ENCODE results near the gene THOC1.

Gene THOC1

DNA sequence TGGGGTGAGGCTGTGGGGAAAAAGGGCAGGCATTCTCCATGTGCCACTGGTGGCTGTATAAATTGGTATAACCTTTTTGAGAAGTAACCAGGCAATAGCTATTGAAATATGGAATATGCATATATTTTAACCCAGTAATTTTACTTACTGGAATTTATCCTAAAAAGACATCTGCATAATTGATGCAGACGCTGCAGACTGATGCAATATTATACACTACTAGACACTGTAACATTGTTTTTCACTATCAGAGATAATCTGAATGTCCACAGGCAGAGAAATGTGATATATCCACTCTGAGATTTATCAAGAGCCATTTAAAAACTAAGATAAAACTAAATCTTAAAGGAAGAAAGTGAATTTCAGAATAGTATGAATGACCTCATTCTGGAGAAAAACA, 14.7 kb downstream of the THOC1 start:
- no peak for TF ChIP-seq EP300 (IDR thresholded peaks at IDR 0.05; ENCODE audit: borderline replicate concordance)
- TF ChIP-seq NFIC (IDR thresholded peaks at IDR 0.05): no peak
- TF ChIP-seq TAF1 (IDR thresholded peaks at IDR 0.05; ENCODE audit: low read depth): no peak
- TF ChIP-seq, protein P1, sequence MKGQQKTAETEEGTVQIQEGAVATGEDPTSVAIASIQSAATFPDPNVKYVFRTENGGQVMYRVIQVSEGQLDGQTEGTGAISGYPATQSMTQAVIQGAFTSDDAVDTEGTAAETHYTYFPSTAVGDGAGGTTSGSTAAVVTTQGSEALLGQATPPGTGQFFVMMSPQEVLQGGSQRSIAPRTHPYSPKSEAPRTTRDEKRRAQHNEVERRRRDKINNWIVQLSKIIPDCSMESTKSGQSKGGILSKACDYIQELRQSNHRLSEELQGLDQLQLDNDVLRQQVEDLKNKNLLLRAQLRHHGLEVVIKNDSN (IDR thresholded peaks at IDR 0.05): no peak
- TF ChIP-seq MAX (IDR thresholded peaks at IDR 0.05): no peak

- TF ChIP-seq TEAD4 (IDR thresholded peaks at IDR 0.05) (no peak), FOXM1 (IDR thresholded peaks at IDR 0.05; ENCODE audit: borderline replicate concordance, low read depth) (no peak), NFIC (IDR thresholded peaks at IDR 0.05) (no peak), REST (IDR thresholded peaks at IDR 0.05; ENCODE audit: low read depth) (no peak), CREB1 (IDR thresholded peaks at IDR 0.05; ENCODE audit: low read depth) (no peak), EGR1 (IDR thresholded peaks at IDR 0.05) (no peak), TCF12 (IDR thresholded peaks at IDR 0.05; ENCODE audit: low read depth) (no peak)
These were observed 16.3 kb downstream of the THOC1 start for GRCh38 chr18:251572-251971.

- TF ChIP-seq FOXM1 (IDR thresholded peaks at IDR 0.05; ENCODE audit: borderline replicate concordance, low read depth): no peak
- no peak for TF ChIP-seq EP300 (IDR thresholded peaks at IDR 0.05; ENCODE audit: borderline replicate concordance)
- TF ChIP-seq, protein P1 (IDR thresholded peaks at IDR 0.05): no peak
- TF ChIP-seq CEBPB (IDR thresholded peaks at IDR 0.05): no peak
- TF ChIP-seq NFIC (IDR thresholded peaks at IDR 0.05): no peak
- no peak for TF ChIP-seq ZBTB7A (IDR thresholded peaks at IDR 0.05; ENCODE audit: low read depth)
- TF ChIP-seq RAD21 (IDR thresholded peaks at IDR 0.05; ENCODE audit: low read depth): no peak
These were observed 17.2 kb downstream of the THOC1 start for GRCh38 chr18:250685-251084.

DNA sequence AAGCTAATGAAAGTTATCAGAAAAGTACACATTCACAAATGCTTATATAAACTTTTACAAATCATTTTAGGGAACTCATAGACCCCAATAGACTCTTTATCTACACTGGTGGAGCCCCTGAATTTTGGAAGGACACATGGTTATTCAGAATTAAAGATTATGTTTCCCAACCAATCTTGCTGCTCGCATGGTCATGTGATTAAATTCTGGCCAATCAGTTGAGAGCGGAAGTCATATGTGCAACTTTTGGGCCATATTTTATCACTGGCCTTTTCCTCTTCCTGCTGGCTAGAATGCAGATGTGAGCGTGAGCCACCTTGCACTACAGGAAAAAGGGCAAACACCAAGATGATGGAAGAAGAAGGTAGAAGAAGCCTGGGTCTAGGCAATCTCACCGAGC, 19.8 kb downstream of the THOC1 start:
- TF ChIP-seq, protein P1 (IDR thresholded peaks at IDR 0.05): 0 out of 2 replicates have a peak, but pooled peaks have one; percentile 19
- no peak for TF ChIP-seq FOXM1 (IDR thresholded peaks at IDR 0.05; ENCODE audit: borderline replicate concordance, low read depth)

- no peak for TF ChIP-seq RAD21 (IDR thresholded peaks at IDR 0.05; ENCODE audit: low read depth)
These were observed 22.5 kb downstream of the THOC1 start for GRCh38 chr18:245282-245847.

DNA sequence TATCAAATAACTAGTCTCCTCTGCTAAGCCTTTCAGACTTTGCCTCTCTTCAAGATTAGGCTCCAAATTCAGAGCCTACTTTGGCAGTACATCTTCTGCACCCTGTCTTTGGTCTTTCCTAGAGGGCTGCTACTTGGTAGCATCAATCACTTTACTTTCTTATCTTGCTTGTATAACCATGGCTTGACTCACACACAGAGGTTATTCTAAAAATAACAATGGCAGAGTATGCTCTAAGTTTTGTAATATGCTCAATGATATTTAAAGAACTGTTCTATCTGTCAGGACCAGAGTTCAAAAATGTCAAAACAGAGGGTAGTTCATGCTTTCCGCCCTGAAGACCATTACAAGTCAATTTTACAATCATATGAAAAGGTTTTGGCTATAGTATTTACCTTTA, 27.7 kb downstream of the THOC1 start:
- TF ChIP-seq RAD21 (IDR thresholded peaks at IDR 0.05; ENCODE audit: low read depth) (no peak), EGR1 (IDR thresholded peaks at IDR 0.05) (no peak), NFIC (IDR thresholded peaks at IDR 0.05) (no peak)
- TF ChIP-seq, protein P1 (IDR thresholded peaks at IDR 0.05): no peak

DNA sequence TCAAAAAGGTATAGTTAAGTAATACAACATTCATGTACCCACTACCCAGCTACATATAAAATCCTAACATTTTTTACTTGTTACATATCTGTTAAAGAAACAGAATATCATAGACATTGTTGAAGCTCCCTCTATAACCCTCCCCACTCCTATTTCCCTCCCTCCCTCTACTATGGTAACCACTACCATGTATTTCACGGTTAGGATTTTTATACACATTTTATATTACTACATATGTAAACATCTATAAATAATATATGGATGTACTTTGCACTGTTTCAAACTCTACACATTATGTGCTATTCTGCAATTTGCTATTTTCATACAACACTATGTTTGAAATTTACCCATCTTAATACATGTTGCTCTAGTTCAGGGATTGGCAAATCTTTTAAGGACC, 36.3 kb downstream of the THOC1 start:
- TF ChIP-seq RAD21 (IDR thresholded peaks at IDR 0.05; ENCODE audit: low read depth) (no peak), CEBPB (IDR thresholded peaks at IDR 0.05) (no peak), EGR1 (IDR thresholded peaks at IDR 0.05) (no peak)

DNA sequence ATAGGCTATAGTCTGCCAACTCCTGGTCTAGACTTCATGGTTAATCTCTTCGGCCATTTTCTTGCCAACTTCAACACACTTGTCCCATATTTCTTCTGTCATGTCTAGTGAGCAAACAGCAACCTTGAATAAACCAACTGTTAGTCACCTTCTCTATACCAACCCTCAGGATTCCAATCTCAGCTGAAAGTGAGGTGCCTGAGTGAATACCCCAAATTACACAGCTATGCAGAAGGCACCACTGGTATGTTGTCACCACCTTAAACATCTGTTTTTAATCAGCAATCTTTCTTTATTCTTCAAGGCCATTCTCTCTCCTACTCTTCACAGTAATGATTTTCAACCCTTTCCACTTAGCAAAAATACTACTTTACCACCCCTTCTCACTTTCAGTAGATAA, 39.3 kb downstream of the THOC1 start:
- no peak for TF ChIP-seq MAX (IDR thresholded peaks at IDR 0.05)
- no peak for TF ChIP-seq NFIC (IDR thresholded peaks at IDR 0.05)
- no peak for TF ChIP-seq TAF1 (IDR thresholded peaks at IDR 0.05; ENCODE audit: low read depth)
- TF ChIP-seq EP300 (IDR thresholded peaks at IDR 0.05; ENCODE audit: borderline replicate concordance): no peak
- TF ChIP-seq TEAD4 (IDR thresholded peaks at IDR 0.05): no peak
- TF ChIP-seq CREB1 (IDR thresholded peaks at IDR 0.05; ENCODE audit: low read depth): no peak
- TF ChIP-seq TCF12 (IDR thresholded peaks at IDR 0.05; ENCODE audit: low read depth): no peak
- TF ChIP-seq EGR1 (IDR thresholded peaks at IDR 0.05): no peak
- TF ChIP-seq CEBPB (IDR thresholded peaks at IDR 0.05): no peak
- TF ChIP-seq YY1 (IDR thresholded peaks at IDR 0.05; ENCODE audit: low read depth): no peak
- TF ChIP-seq FOXM1 (IDR thresholded peaks at IDR 0.05; ENCODE audit: borderline replicate concordance, low read depth): no peak
- TF ChIP-seq RAD21 (IDR thresholded peaks at IDR 0.05; ENCODE audit: low read depth): no peak
- TF ChIP-seq ZBTB7A (IDR thresholded peaks at IDR 0.05; ENCODE audit: low read depth): no peak
- TF ChIP-seq, protein P1 (IDR thresholded peaks at IDR 0.05): no peak
- TF ChIP-seq REST (IDR thresholded peaks at IDR 0.05; ENCODE audit: low read depth): no peak
